ENCODE data around the gene VPS13C.
A peak's percentile ranks its signal among the peaks of the same experiment; 100 is the strongest.

VPS13C gene

DNA sequence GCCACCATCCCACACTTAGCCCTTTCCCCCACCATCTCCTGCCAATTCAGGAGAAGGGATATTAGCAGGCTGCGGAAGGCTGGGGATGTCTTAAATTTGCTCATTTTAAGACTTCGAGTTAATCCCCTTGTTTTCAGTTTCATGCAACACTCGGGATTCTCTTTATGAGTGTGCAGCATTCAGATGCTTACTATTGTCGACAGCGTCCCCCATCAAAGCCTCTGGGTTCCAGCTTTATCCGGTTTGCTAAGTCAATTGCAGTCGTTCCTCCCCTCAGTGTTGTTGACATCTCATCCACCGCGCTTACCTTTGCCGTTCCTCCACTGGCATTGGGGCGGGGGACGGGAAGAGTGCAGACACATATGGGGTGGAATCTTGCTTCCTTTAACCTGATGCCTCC lies 220.2 kb downstream of the VPS13C start:
- DNase-seq: no peak

GRCh38 chr15:61839546-61839945 lies 220.7 kb downstream of the VPS13C start:
- no peak for DNase-seq

DNA sequence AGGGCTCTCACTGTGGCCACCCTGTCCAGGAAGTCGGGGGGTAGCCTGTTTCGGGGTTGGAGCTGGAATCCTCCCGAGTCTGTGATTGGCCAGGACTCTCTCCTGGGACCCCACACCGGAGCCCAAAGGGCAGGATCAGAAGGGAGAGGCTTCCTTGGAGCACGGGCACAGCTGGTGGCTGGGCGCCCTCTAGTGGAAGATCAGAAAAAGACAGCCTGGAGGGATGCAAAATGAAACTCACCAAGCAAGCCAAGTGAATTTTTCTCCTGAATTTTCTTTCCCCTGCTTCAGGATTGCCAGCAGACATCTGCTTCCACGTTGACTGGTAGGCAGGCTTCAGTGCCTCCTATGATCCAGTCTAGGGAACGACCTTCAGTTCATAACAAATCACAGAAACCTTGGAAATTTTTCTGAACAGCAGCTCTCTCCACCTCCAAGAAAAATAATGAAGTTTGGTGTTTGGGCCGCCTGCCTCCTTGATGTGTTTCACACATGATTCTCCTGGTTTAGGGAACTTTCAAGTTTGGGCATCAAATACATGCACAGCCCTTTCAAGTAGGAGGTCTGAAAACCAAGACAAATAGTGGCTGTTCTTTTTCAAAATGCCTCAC lies 224.6 kb downstream of the VPS13C start:
- peak; percentile 75 for DNase-seq

DNA sequence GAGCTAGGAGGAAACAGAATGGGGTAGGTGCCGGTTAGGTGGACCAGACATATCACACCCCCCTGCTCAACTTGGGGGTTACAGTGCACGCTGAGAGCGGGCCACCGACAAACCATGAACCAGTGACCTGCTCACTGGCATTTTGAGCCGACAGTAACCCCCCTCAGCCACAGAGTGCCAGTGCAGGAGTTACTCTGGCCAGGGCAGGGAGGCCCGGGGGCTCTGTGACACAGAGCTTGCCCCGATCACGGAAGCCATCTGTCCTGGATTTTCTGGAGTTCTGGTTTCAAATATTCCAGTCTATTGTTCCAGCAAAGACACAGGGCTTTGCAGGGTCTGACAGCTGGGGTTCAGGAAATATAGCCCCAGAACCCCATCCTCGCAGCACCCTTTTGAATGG lies 225.2 kb downstream of the VPS13C start:
- no peak for DNase-seq

DNA sequence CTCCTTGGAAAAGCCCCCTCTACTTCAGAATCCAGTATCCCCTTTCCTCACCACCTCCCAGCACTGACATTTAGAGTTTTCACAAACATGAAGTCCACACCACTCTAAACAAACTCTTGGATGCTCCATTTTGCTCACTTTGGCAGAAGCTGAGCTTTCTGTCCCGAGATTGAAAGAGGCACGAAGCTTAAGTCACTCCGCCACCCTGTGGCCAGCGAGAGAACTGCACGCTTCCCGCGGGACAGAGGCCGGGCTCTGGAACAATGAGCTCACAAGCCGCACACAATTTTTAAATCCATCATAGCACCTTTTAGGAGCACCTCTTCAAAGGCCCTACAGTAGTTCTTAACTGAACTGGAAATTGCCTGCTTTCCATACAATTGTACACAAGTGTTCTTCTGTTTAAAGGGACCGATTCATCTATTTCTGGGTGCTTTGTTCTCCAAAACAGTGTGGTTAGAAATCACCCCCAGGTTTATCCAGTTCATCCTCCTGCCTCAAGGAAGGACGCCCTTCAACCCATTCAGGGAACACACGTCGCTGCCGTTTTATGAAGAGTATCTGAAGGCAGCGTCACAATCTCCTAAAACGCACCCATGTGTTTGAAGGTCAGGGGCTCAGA lies 226.1 kb downstream of the VPS13C start:
- peak; percentile 88 for DNase-seq

- no peak for DNase-seq
These were observed 228.0 kb downstream of the VPS13C start for GRCh38 chr15:61832223-61832622.

DNA sequence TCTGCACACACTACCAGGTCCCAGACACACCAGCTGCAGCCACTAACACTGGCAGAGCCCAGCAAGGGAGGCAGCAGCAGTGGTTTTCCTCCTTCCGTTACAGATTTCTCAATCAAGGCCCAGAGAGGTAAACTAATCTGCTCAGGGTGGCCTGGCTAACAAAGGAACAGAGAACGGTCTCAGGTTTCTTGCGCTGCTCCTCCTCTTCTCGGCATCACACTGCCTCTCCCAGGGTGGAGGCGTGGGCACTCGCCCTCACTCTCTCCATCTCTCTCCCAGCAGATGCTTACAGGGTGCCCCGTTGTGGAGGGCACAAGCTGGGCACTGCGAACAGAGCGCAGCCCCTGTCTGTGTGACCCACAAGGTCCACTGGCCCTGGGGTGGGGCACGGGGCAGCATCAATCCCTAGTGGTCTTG lies 228.7 kb downstream of the VPS13C start:
- DNase-seq: no peak

- no peak for DNase-seq
These were observed 229.5 kb downstream of the VPS13C start for GRCh38 chr15:61830536-61831330.

- no peak for DNase-seq
These were observed 230.7 kb downstream of the VPS13C start for GRCh38 chr15:61829514-61829889.

GRCh38 chr15:61828860-61829513 lies 231.3 kb downstream of the VPS13C start:
- no peak for DNase-seq

GRCh38 chr15:61828008-61828407 lies 232.2 kb downstream of the VPS13C start:
- no peak for DNase-seq

DNA sequence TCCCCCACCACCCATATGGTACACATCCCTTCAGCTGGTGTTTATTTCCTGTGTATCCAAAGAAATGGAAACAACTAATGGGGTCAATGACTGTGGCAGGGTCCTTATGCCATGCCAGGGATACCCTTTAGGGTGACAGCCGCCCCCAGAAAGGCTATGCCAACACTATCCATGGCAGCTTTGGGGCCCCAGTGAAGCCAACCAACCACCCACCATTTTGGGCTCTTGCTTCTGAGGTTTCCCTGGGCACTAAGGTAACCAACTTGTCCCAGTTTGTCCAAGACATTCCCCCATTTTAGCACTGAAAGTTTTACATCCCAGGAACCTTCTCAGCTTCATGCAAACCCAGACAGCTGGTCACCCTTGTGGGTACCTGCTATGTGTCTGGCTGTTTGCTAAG lies 233.1 kb downstream of the VPS13C start:
- DNase-seq: no peak

GRCh38 chr15:61824291-61824690 lies 236.0 kb downstream of the VPS13C start:
- DNase-seq: no peak

GRCh38 chr15:61822511-61822910 lies 237.7 kb downstream of the VPS13C start:
- DNase-seq: no peak

DNA sequence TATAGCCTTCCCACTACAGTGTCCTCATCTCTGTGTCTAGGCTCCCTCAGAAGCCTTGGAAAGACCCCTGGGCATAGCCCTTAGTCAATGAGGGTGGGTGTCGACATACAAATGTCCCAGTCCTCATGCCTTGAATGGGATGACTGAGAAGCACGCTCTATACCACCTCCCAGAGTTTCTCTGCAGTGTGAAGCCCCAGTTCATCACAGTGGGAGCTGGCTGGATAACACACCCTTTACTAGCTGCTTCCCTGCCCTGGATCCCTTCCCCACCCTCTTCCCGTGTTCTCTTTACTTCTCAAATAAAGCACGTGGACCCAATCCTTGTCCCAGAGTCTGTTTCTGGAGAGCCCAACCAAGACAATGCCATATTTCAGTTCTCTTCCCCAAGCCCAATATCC lies 239.3 kb downstream of the VPS13C start:
- DNase-seq: no peak

DNA sequence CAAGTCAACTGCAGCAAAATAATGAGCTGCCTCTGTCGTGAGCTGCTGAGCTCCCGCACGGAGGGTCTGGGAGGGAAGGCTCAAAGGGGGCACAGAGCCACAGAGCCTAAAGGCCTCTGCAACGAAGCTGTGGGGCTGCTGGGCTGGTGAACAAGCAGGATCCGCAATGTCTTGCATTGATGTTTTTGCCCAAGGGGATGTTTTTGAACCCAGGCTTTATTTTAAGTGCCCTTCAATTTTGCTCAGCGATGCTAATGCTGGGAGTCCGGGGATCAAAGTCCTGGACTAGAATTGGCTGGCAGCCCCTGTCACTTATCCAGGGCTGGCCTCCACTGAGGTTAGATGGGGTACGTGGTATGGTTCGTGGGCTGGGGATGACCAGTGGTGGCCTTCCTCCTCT lies 240.0 kb downstream of the VPS13C start:
- no peak for DNase-seq

GRCh38 chr15:61819386-61819785 lies 240.9 kb downstream of the VPS13C start:
- no peak for DNase-seq

- DNase-seq: no peak
These were observed 241.4 kb downstream of the VPS13C start for GRCh38 chr15:61818801-61819200.

DNA sequence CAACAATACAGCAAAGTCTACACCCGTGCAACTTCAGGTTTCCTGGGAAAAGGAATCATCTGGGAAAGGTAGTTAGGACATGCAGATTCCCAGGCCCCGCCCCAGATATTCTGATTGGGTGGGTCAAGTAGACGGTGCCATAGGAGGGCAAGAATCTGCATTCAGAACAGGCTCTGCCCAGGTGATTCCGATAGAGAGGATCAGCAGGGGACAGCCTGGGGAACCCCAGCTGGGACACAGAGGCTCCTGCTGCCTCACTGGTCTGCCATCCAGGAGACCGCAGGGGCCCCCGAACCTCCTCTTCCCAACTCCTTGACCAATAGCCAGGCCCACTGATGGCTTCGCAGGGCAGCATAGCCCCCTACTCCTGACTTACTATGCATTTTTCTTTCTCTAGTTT lies 243.4 kb downstream of the VPS13C start:
- no peak for DNase-seq

GRCh38 chr15:61815356-61816083 lies 244.7 kb downstream of the VPS13C start:
- DNase-seq: no peak

GRCh38 chr15:61812476-61812875 lies 247.8 kb downstream of the VPS13C start:
- no peak for DNase-seq

DNA sequence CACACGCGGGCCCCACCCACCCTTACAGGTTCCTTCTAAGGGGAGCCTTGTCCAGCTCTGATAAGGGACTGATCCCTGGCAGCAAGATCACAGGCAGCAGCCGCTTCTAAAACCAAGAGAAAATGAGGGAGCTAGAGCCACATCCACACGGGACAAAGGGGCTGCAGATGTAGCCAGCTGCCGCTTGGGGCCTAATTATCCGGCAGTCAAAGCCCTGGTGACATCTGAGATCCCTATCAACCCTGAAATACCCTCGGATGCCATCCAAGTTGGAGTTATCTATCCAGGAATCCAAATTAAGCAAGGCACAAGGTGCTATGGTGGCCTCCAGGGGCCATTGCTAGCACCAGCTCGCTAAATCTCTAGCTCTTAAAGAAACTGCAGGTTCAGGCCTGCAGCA lies 248.3 kb downstream of the VPS13C start:
- no peak for DNase-seq

- DNase-seq: no peak
These were observed 251.0 kb downstream of the VPS13C start for GRCh38 chr15:61809216-61809615.
